Stomach (tissue), 9 donors: ENCODE measurements around the gene ADD3. TPM values are rescaled to one million over a fixed set of nuclear protein-coding genes. Genes with fewer than 3 reads are reported as not detected.

Source experiments
- DNase-seq, 2 donors: peaks; one replicate each; pipeline versions ENCODE4 v3.0.0 to v3.0.0-alpha.2; 2013 to 2019
- H3K27ac ChIP-seq, 5 donors: fragments of 200-600 bp in 4 of 5; sonication (generic) in 4 of 5; one replicate each; pipeline ENCODE4 v1.5.1; 2013 to 2019; ENCODE audit warnings: mild to moderate bottlenecking in 1 of 5, moderate library complexity in 1 of 5
- H3K27me3 ChIP-seq, 3 donors: fragments of 200-600 bp; sonication (generic); one replicate each; pipeline ENCODE4 v1.5.1; 2017 to 2019; ENCODE audit warnings: mixed run types in 1 of 3
- H3K36me3 ChIP-seq, 4 donors: fragments of 200-600 bp; sonication (generic); 1 replicate in 3 of 4; 2 replicates in 1 of 4; pipeline ENCODE4 v1.5.1; 2016 to 2019
- H3K4me1 ChIP-seq, 4 donors: fragments of 200-600 bp; sonication (generic); one replicate each; pipeline ENCODE4 v1.5.1; 2016 to 2019
- H3K4me3 ChIP-seq, 4 donors: fragments of 200-600 bp; sonication (generic) in 3 of 4; one replicate each; pipeline ENCODE4 v1.5.1; 2016 to 2019; ENCODE audit warnings: mild to moderate bottlenecking in 1 of 4
- H3K9me3 ChIP-seq, 4 donors: fragments of 200-600 bp; sonication (generic); one replicate each; pipeline ENCODE4 v1.5.1; 2016 to 2019
- EP300 ChIP-seq: sonication (generic); formaldehyde crosslinking; IDR thresholded peaks from one replicate; pipeline ENCODE4 v1.6.1; 2017; ENCODE audit warnings: antibody characterized with exemption
- POLR2A ChIP-seq, 4 donors: fragments of 450-650 bp; IDR thresholded peaks; one replicate each; pipeline ENCODE4 v1.6.1; 2016; ENCODE audit warnings: antibody characterized with exemption in 4 of 4, control low read depth in 2 of 4, mild to moderate bottlenecking in 1 of 4, moderate library complexity in 1 of 4
- POLR2AphosphoS5 ChIP-seq, 3 donors: sonication (generic); formaldehyde crosslinking; IDR thresholded peaks; one replicate each; pipeline ENCODE4 v1.6.1; 2016; ENCODE audit warnings: antibody characterized with exemption in 3 of 3
- WGBS, 5 donors: extraction: QIAGEN DNeasy Blood & Tissue Kit in 3 of 5; methylation state at CpG; one replicate each; pipeline versions ENCODE4 v1.1.5 to v1.1.7; 2013 to 2018; 5-methylcytosine and 5-hydroxymethylcytosine counted together
- intact Hi-C: fragments of 100-400 bp; cut with DNase I; formaldehyde crosslinking; loops from one replicate; pipeline ENCODE4 v1.15.1; 2023; ENCODE audit warnings: low total_unique reads
- polyA plus RNA-seq, 3 donors: library from polyadenylated mRNA; stranded (reverse); fragments of 200-250 nt; gene quantifications; one replicate each; pipeline ENCODE4 v1.2.3, GENCODE V29; 2013
- total RNA-seq, 5 donors: library from RNA; depleted of rRNA; stranded (reverse); fragments of >200 nt; gene quantifications; one replicate each; pipeline versions ENCODE4 v1.1.0 to v1.2.3, GENCODE V29; 2014 to 2016
- TF ChIP-seq, protein P1 (sequence below), 7 experiments: fragments of 450-650 bp in 4 of 7; fragments of 200-600 bp in 3 of 7; sonication (generic) in 3 of 7; IDR thresholded peaks; one replicate each; pipeline ENCODE4 v1.5.1; 2016 to 2019; ENCODE audit warnings: antibody characterized with exemption in 7 of 7, control low read depth in 2 of 7, mild to moderate bottlenecking in 1 of 7
- donor health status: healthy with polysubstance abuse.
- donor health status: Bipolar disorder and iron deficiency.
- donor health status: healthy.

The ADD3 gene
- total and polyA plus RNA-seq, 8 donors: 22.9 to 600 (median 80.3) TPM

DNA sequence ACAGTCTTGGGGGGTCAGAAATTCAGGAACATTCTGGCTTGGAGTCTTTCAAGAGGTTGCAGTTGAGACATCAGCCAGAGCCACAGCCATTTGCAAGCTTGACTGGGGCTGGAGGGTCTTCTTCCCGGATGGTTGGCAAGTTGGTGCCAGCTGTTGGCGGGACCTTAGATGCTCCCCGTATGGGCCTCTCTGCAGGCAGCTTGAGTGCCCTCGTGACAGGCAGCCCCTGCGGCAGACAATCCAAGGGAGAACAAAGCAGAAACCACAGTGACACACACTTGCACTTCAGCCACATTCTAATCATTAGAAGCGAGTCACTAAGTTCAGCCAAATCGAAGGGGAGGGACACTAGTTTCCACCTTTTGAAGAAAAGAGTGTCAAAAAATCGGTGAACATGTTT, 140.2 kb downstream of the ADD3 start:
- intact Hi-C loops: loop anchor here (10.0 kb wide), 1 partner anchor 57 kb away; the partner anchor contains the start of gene MXI1
- Histone ChIP-seq H3K4me3 (no peak overlapping the region), H3K9me3 (no peaks in the 10 kb centered on the region), H3K27me3 (peaks cover 0 to 27% (median 0%) of the 10 kb centered on the region in 3 donors), H3K4me1 (peaks cover 0 to 13% (median 8%) of the 10 kb centered on the region in 4 donors), H3K27ac (no peak overlapping the region), H3K36me3 (no peaks in the 10 kb centered on the region)
- TF ChIP-seq POLR2AphosphoS5 (IDR thresholded peaks at IDR 0.05) (no peak), EP300 (no peak), POLR2A (IDR thresholded peaks at IDR 0.05) (no peak)
- TF ChIP-seq, protein P1, sequence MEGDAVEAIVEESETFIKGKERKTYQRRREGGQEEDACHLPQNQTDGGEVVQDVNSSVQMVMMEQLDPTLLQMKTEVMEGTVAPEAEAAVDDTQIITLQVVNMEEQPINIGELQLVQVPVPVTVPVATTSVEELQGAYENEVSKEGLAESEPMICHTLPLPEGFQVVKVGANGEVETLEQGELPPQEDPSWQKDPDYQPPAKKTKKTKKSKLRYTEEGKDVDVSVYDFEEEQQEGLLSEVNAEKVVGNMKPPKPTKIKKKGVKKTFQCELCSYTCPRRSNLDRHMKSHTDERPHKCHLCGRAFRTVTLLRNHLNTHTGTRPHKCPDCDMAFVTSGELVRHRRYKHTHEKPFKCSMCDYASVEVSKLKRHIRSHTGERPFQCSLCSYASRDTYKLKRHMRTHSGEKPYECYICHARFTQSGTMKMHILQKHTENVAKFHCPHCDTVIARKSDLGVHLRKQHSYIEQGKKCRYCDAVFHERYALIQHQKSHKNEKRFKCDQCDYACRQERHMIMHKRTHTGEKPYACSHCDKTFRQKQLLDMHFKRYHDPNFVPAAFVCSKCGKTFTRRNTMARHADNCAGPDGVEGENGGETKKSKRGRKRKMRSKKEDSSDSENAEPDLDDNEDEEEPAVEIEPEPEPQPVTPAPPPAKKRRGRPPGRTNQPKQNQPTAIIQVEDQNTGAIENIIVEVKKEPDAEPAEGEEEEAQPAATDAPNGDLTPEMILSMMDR (IDR thresholded peaks at IDR 0.05): no peak
- no peak for DNase-seq
- 60 to 69% (median 65%) methylated on average over 5 to 8 of the region's 8 CpGs for WGBS, 5 donors

DNA sequence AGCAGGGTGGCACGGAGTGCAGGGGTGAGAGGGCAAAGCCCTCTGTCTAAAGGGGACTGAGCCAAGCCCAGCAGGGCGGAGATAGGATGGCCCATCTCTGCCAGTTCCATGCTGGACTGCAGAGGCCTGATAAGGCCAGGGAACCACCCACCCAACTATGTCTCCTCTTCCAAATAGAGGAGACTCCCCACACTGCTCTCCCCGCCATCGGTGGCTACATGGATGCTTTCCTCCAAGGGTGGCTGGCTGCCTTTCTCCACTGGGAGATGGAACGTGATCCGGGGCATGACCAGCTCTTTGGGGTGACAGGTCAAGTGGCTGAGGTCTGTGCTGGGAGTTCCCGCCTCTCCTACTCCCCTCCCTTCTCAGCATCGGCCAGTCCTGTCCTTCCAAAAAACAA, 141.5 kb downstream of the ADD3 start:
- Histone ChIP-seq H3K9me3 (no peaks in the 10 kb centered on the region), H3K27me3 (peaks cover 0 to 32% (median 0%) of the 10 kb centered on the region in 3 donors), H3K27ac (no peak overlapping the region), H3K4me3 (no peak overlapping the region), H3K4me1 (peaks cover 0 to 13% (median 8%) of the 10 kb centered on the region in 4 donors), H3K36me3 (no peaks in the 10 kb centered on the region)
- intact Hi-C loops: loop anchor here (10.0 kb wide), 1 partner anchor 56 kb away; the partner anchor contains the start of gene MXI1
- TF ChIP-seq, protein P1 (IDR thresholded peaks at IDR 0.05): no peak
- no peak for TF ChIP-seq POLR2A (IDR thresholded peaks at IDR 0.05)
- no peak for TF ChIP-seq POLR2AphosphoS5 (IDR thresholded peaks at IDR 0.05)
- TF ChIP-seq EP300: no peak
- DNase-seq: no peak
- 72 to 79% (median 76%) methylated on average over 8 of the region's 8 CpGs for WGBS, 5 donors

DNA sequence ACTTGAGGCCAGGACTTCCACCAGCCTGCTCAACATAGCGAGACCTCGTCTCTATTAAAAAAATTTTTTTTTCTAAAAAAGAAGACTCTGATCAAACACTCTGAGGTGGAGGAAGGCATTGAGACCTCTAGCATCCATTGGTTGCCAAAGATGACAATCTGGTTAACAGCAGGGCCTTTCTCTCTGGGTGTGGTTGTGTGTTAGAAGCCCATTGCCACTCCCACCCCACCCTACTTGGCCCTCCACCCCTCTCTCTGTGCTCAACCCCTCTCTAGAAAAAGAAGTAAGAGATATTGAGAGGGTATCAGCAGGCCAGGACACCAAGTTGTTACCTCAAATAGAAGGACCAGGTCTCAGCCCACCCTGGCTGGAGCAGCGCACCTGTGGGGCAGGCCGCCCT, 142.3 kb downstream of the ADD3 start:
- no peak for DNase-seq
- no peak overlapping the region for H3K4me3 ChIP-seq
- H3K4me1 ChIP-seq: peaks cover 0 to 13% (median 8%) of the 10 kb centered on the region in 4 donors
- H3K27me3 ChIP-seq: peaks cover 0 to 39% (median 0%) of the 10 kb centered on the region in 3 donors
- H3K27ac ChIP-seq: no peak overlapping the region
- 93 to 95% (median 94%) methylated on average over 4 of the region's 4 CpGs for WGBS, 5 donors
- no peaks in the 10 kb centered on the region for H3K9me3 ChIP-seq
- no peak for TF ChIP-seq EP300
- TF ChIP-seq POLR2AphosphoS5 (IDR thresholded peaks at IDR 0.05): no peak
- TF ChIP-seq POLR2A (IDR thresholded peaks at IDR 0.05): no peak
- TF ChIP-seq, protein P1 (IDR thresholded peaks at IDR 0.05): no peak
- intact Hi-C loops: no loop called here
- no peaks in the 10 kb centered on the region for H3K36me3 ChIP-seq

DNA sequence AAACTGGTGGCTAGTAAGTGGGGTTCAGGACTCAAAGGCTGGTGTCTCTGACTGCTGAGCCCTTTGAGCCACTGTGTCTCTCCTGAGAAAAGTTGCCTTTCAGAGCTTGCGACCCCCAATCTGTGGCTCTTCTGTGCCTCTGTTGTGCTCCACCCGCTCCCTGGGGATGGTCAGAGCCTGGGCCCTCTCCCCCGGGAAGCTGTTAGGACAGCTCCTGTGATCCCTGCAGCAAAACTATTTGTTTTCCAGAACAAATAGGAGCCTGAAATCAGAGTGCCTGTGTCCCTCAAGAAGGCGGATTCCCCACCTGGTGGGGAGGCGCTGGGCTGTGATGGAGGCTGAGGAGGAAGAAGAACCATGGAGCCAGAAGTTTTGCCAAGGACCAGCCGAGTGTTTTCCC, 143.2 kb downstream of the ADD3 start:
- no peak for DNase-seq
- Histone ChIP-seq H3K4me1 (peaks cover 0 to 13% (median 8%) of the 10 kb centered on the region in 4 donors), H3K9me3 (no peaks in the 10 kb centered on the region), H3K36me3 (no peaks in the 10 kb centered on the region), H3K27ac (peak overlapping the region in 1 of 5 donors; percentile 25), H3K27me3 (peaks cover 0 to 40% (median 0%) of the 10 kb centered on the region in 3 donors), H3K4me3 (peak overlapping the region in 1 of 4 donors; percentile 3)
- 66 to 83% (median 73%) methylated on average over 6 of the region's 6 CpGs for WGBS, 5 donors
- TF ChIP-seq POLR2AphosphoS5 (IDR thresholded peaks at IDR 0.05) (no peak), EP300 (no peak), POLR2A (IDR thresholded peaks at IDR 0.05) (no peak)
- TF ChIP-seq, protein P1 (IDR thresholded peaks at IDR 0.05): no peak
- intact Hi-C loops: no loop called here
